HCT116 (cell line): ENCODE results near the gene GTPBP1. TPM values are rescaled to one million over a fixed set of nuclear protein-coding genes. Genes with fewer than 3 reads are reported as not detected.

Experiments
- ATAC-seq: fragments of 200-7000 bp; cut with Tn5 transposase; 2 replicates; pipeline ENCODE4 v1.9.1; 2020; ENCODE audit warnings: mild to moderate bottlenecking, moderate library complexity
- BruUV-seq: library from RNA; stranded (reverse); fragments of 400-500 nt; replicated peaks from 2 replicates; lab custom pipeline; 2021; lab: Mats Ljungman, UMichigan
- CTCF ChIA-PET: fragments of 300-600 bp; sonication (Branson Sonifier 250); formaldehyde crosslinking; loops from one replicate; lab custom pipeline; 2021; ENCODE audit warnings: antibody characterized with exemption; lab: Charles Lee
- POLR2A ChIA-PET: fragments of 300-600, 350-600 bp; sonication (Branson Sonifier 250); formaldehyde crosslinking; loops from one replicate; lab custom pipeline; 2021; ENCODE audit warnings: antibody characterized with exemption; lab: Charles Lee
- RAD21 ChIA-PET, 2 experiments: fragments of 300-600 bp; sonication (Branson Sonifier 250); formaldehyde crosslinking; loops; one replicate each; lab custom pipeline; 2023; ENCODE audit warnings: low total read pairs in 2 of 2; ENCODE audit not compliant: uncharacterized antibody in 2 of 2, unreplicated experiment in 2 of 2, low non-redundant PET in 1 of 2; lab: Charles Lee
- DNase-seq: peaks from one replicate; pipeline ENCODE4 v3.0.0-alpha.2; 2010; ENCODE audit warnings: low read depth, low spot score
- H2AFZ ChIP-seq: fragments of 200-600 bp; shearing (Covaris generic), sonication (generic); 2 replicates; pipeline ENCODE4 v1.6.1; 2017; ENCODE audit warnings: low read depth, mixed run types, mixed read lengths, antibody characterized with exemption, low read length; ENCODE audit not compliant: poor library complexity, severe bottlenecking
- H3K27ac ChIP-seq: 2 replicates; pipeline ENCODE4 v1.5.1; 2012; ENCODE audit warnings: low read depth, low read length
- H3K27me3 ChIP-seq: fragments of 200-600 bp; sonication (generic); 2 replicates; pipeline ENCODE4 v1.6.1; 2016; ENCODE audit warnings: mixed run types, low read length, mixed read lengths; ENCODE audit not compliant: insufficient read depth
- H3K36me3 ChIP-seq, 2 experiments: fragments of 200-500 bp in 1 of 2; fragments of 200-600 bp in 1 of 2; sonication (Bioruptor generic) in 1 of 2; sonication (generic) in 1 of 2; 2 replicates each; pipeline versions ENCODE4 v1.5.1 to v1.6.1; 2014 to 2016; ENCODE audit warnings: low read length in 2 of 2, inconsistent platforms in 1 of 2, mixed read lengths in 1 of 2, mixed run types in 1 of 2; ENCODE audit not compliant: insufficient read depth in 2 of 2, control insufficient read depth in 1 of 2
- H3K4me1 ChIP-seq, 2 experiments: fragments of 200-600 bp in 1 of 2; sonication (generic) in 1 of 2; 2 replicates each; pipeline versions ENCODE4 v1.5.1 to v1.6.1; 2012 to 2017; ENCODE audit warnings: low read length in 2 of 2, inconsistent platforms in 1 of 2, mild to moderate bottlenecking in 1 of 2, mixed read lengths in 1 of 2, mixed run types in 1 of 2, moderate library complexity in 1 of 2; ENCODE audit not compliant: insufficient read depth in 2 of 2, control insufficient read depth in 1 of 2
- H3K4me2 ChIP-seq: fragments of 200-600 bp; sonication (generic); 2 replicates; pipeline ENCODE4 v1.6.1; 2017; ENCODE audit warnings: mixed run types, low read length, mixed read lengths
- H3K4me3 ChIP-seq, 2 experiments: fragments of 200-600 bp in 1 of 2; sonication (generic) in 1 of 2; replicated peaks in 1 of 2; 2 replicates each; pipeline ENCODE4 v1.5.1; 2011 to 2016; ENCODE audit warnings: low read length in 2 of 2, control low read depth in 1 of 2, low read depth in 1 of 2, mild to moderate bottlenecking in 1 of 2, mixed read lengths in 1 of 2, mixed run types in 1 of 2
- H3K79me2 ChIP-seq: fragments of 200-600 bp; sonication (generic); 2 replicates; pipeline ENCODE4 v1.6.1; 2017; ENCODE audit warnings: mild to moderate bottlenecking, mixed run types, low read length, moderate library complexity, mixed read lengths; ENCODE audit not compliant: insufficient read depth
- H3K9ac ChIP-seq: fragments of 200-600 bp; sonication (generic); 2 replicates; pipeline ENCODE4 v1.6.1; 2016; ENCODE audit warnings: low read length, mixed read lengths
- H3K9me2 ChIP-seq: fragments of 200-600 bp; sonication (generic), shearing (Covaris generic); 2 replicates; pipeline ENCODE4 v1.6.1; 2017; ENCODE audit warnings: mixed run types, mild to moderate bottlenecking, moderate library complexity; ENCODE audit not compliant: insufficient read depth
- H3K9me3 ChIP-seq, 2 experiments: fragments of 200-500 bp in 1 of 2; fragments of 200-600 bp in 1 of 2; sonication (Bioruptor generic) in 1 of 2; sonication (generic) in 1 of 2; 2 replicates each; pipeline ENCODE4 v1.6.1; 2014 to 2017; ENCODE audit warnings: low read length in 2 of 2, mixed read lengths in 2 of 2, inconsistent platforms in 1 of 2, low read depth in 1 of 2, mild to moderate bottlenecking in 1 of 2, mixed run types in 1 of 2, moderate library complexity in 1 of 2; ENCODE audit not compliant: control insufficient read depth in 1 of 2, insufficient read depth in 1 of 2
- H4K20me1 ChIP-seq: fragments of 200-600 bp; sonication (generic), shearing (Covaris generic); 2 replicates; pipeline ENCODE4 v1.6.1; 2017; ENCODE audit warnings: mixed run types, mild to moderate bottlenecking, moderate library complexity; ENCODE audit not compliant: insufficient read depth
- CBX3 ChIP-seq: IDR thresholded peaks from 2 replicates; pipeline ENCODE4 v1.6.1; 2012; ENCODE audit warnings: low read depth
- CEBPB ChIP-seq: IDR thresholded peaks from 2 replicates; pipeline ENCODE4 v1.6.1; 2012; ENCODE audit warnings: low read depth
- ELF1 ChIP-seq: IDR thresholded peaks from 2 replicates; pipeline ENCODE4 v1.6.1; 2012; ENCODE audit warnings: low read depth, borderline replicate concordance
- EZH2phosphoT487 ChIP-seq: fragments of 200-600 bp; IDR thresholded peaks from 2 replicates; pipeline ENCODE4 v1.6.1; 2018; ENCODE audit warnings: antibody characterized with exemption, borderline replicate concordance
- JUND ChIP-seq: IDR thresholded peaks from 2 replicates; pipeline ENCODE4 v1.6.1; 2012
- MAX ChIP-seq: IDR thresholded peaks from 2 replicates; pipeline ENCODE4 v1.6.1; 2012
- POLR2A ChIP-seq: IDR thresholded peaks from 2 replicates; pipeline ENCODE4 v1.7.0; 2011; ENCODE audit warnings: borderline replicate concordance; ENCODE audit not compliant: insufficient read depth, insufficient read length; ENCODE audit errors: extremely low read depth
- POLR2AphosphoS5 ChIP-seq: IDR thresholded peaks from 2 replicates; pipeline ENCODE4 v1.6.1; 2011; ENCODE audit warnings: mild to moderate bottlenecking, low read depth, low read length, moderate library complexity
- SP1 ChIP-seq: IDR thresholded peaks from 2 replicates; pipeline ENCODE4 v1.6.1; 2012; ENCODE audit warnings: low read depth
- SRF ChIP-seq: IDR thresholded peaks from 2 replicates; pipeline ENCODE4 v1.6.1; 2012; ENCODE audit warnings: low read depth
- TCF7L2 ChIP-seq: IDR thresholded peaks from 2 replicates; pipeline ENCODE4 v1.7.0; 2011; ENCODE audit warnings: borderline replicate concordance, inconsistent platforms; ENCODE audit not compliant: insufficient read depth, insufficient read length; ENCODE audit errors: extremely low read depth
- ZFX ChIP-seq: fragments of 450-650 bp; IDR thresholded peaks from 2 replicates; pipeline ENCODE4 v1.6.1; 2017
- intact Hi-C: fragments of 100-400 bp; cut with micrococcal nuclease; formaldehyde crosslinking; loops from 2 replicates; pipeline ENCODE4 v1.10.0; 2022
- total RNA-seq: library from RNA; stranded (reverse); gene quantifications from one replicate; pipeline ENCODE4 v1.2.1, GENCODE V29; 2021; ENCODE audit not compliant: unreplicated experiment
- TF ChIP-seq, protein P1 (sequence below): IDR thresholded peaks from 2 replicates; pipeline ENCODE4 v1.6.1; 2011; ENCODE audit warnings: mild to moderate bottlenecking, low read length, moderate library complexity; ENCODE audit not compliant: insufficient replicate concordance; ENCODE audit errors: extremely low read depth
- TF ChIP-seq, protein P2 (sequence below): IDR thresholded peaks from 2 replicates; pipeline ENCODE4 v1.6.1; 2012

GTPBP1 gene
- total RNA-seq, 1 experiment from 2014 or later = 48.2 TPM

DNA sequence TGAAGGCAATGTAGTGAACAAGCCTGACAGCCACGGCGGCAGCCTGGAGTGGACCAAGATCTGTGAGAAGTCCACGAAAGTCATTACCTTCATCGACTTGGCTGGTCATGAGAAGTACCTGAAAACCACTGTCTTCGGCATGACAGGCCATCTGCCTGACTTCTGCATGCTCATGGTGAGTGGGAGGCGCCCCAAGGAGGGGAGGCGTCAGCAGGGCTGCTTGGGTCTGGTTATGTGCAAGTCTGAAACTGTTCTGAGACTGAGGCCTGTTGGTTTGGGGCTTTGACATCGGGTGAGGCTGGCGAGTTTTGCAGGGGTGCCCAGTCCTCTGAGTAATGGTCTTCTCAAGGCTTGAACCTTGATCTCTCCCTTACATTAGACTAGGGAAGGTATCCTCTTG, 11.1 kb downstream of the GTPBP1 start:
- CTCF ChIA-PET = interaction anchor here (1.2 kb wide), 1 partner anchor 16 kb away, joined by 5 read pairs; no protein-coding TSS in a partner anchor
- Histone ChIP-seq H3K4me2 (no peak overlapping the region), H3K4me3 (no peak overlapping the region), H4K20me1 (no peaks in the 10 kb centered on the region), H3K27ac (peak overlapping the region; percentile 32; the same call in 1 of the 2 replicates), H3K9me3 (no peaks in the 10 kb centered on the region), H3K36me3 (peaks cover 7 to 11% of the 10 kb centered on the region in 2 experiments; a peak in 3 of 4 replicates), H3K27me3 (no peaks in the 10 kb centered on the region), H3K79me2 (peaks cover 51% of the 10 kb centered on the region), H2AFZ (no peak overlapping the region), H3K4me1 (peaks cover 12 to 21% of the 10 kb centered on the region in 2 experiments)
- DNase-seq (no peak), ATAC-seq (no peak)
- POLR2A ChIA-PET = interaction anchor here (1.7 kb wide), 1 partner anchor 16 kb away, joined by 3 read pairs; no protein-coding TSS in a partner anchor
- RAD21 ChIA-PET = no interaction called here
- no TSS peak for BruUV-seq
- intact Hi-C loops = no loop called here
- TF ChIP-seq JUND = no peak
- TF ChIP-seq, protein P1, sequence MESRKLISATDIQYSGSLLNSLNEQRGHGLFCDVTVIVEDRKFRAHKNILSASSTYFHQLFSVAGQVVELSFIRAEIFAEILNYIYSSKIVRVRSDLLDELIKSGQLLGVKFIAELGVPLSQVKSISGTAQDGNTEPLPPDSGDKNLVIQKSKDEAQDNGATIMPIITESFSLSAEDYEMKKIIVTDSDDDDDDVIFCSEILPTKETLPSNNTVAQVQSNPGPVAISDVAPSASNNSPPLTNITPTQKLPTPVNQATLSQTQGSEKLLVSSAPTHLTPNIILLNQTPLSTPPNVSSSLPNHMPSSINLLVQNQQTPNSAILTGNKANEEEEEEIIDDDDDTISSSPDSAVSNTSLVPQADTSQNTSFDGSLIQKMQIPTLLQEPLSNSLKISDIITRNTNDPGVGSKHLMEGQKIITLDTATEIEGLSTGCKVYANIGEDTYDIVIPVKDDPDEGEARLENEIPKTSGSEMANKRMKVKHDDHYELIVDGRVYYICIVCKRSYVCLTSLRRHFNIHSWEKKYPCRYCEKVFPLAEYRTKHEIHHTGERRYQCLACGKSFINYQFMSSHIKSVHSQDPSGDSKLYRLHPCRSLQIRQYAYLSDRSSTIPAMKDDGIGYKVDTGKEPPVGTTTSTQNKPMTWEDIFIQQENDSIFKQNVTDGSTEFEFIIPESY = no peak
- TF ChIP-seq ZFX = no peak
- TF ChIP-seq SP1 = no peak
- TF ChIP-seq ELF1 = no peak
- TF ChIP-seq POLR2AphosphoS5 = no peak
- TF ChIP-seq, all 23 proteins: peak for 0
- Histone ChIP-seq H3K9me2 (no peaks in the 10 kb centered on the region), H3K9ac (no peak overlapping the region)

DNA sequence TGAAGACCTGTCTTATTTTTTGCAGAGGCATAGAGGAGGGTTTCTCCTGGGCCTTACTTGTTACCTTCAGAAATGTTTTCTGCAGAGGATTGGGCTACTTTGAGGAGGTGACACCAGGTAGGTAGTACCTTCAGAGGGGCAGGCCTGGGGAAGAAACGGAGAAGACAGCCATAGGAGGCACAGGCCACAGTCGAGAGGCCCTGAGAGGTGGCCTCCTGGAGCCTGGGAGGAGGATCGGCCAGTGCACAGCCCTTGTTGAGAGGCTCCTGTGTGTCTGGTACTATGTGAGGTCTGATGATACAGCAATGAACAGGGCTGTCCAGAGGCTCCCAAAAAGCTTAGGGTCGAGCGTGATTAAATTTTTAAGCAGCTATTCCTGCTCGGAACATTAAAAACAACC, 11.5 kb downstream of the GTPBP1 start:
- no peak for ATAC-seq
- intact Hi-C loops = no loop called here
- DNase-seq = no peak
- Histone ChIP-seq H3K4me3 (no peak overlapping the region), H3K27ac (peak overlapping the region; percentile 32; the same call in 1 of the 2 replicates), H3K9me2 (no peaks in the 10 kb centered on the region), H3K9me3 (no peaks in the 10 kb centered on the region), H3K9ac (0 out of 2 replicates have a peak overlapping the region, but pooled peaks have one; percentile 19), H3K27me3 (no peaks in the 10 kb centered on the region), H2AFZ (no peak overlapping the region), H3K79me2 (peaks cover 47% of the 10 kb centered on the region), H3K36me3 (peaks cover 8 to 11% of the 10 kb centered on the region in 2 experiments; a peak in 3 of 4 replicates), H3K4me1 (peaks cover 12 to 21% of the 10 kb centered on the region in 2 experiments), H4K20me1 (no peaks in the 10 kb centered on the region), H3K4me2 (no peak overlapping the region)
- RAD21 ChIA-PET = no interaction called here
- CTCF ChIA-PET = interaction anchor here (1.2 to 1.6 kb wide), 2 partner anchors 16 to 51 kb away, joined by 5 read pairs; no protein-coding TSS in a partner anchor
- POLR2A ChIA-PET = interaction anchor here (1.7 to 1.8 kb wide), 2 partner anchors 11 to 16 kb away, joined by 3 to 5 read pairs; partner anchors contain the start of gene GTPBP1
- TF ChIP-seq ZFX (no peak), EZH2phosphoT487 (no peak), SRF (no peak), JUND (no peak), CBX3 (no peak), MAX (no peak), POLR2A (no peak), CEBPB (no peak), TCF7L2 (no peak)
- TF ChIP-seq, protein P2, sequence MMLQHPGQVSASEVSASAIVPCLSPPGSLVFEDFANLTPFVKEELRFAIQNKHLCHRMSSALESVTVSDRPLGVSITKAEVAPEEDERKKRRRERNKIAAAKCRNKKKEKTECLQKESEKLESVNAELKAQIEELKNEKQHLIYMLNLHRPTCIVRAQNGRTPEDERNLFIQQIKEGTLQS = no peak
- BruUV-seq = no TSS peak
